PC-9 (cell line): Measurements from ENCODE around the gene CEP78.

ENCODE experiments used
- CTCF ChIP-seq: fragments of 200-600 bp; sonication (generic); conservative IDR thresholded peaks from 2 replicates; pipeline ENCODE4 v1.6.1; 2017; ENCODE audit warnings: mixed run types, antibody characterized with exemption, mild to moderate bottlenecking, moderate library complexity
- EZH2 ChIP-seq: fragments of 200-600 bp; sonication (generic); IDR thresholded peaks from 2 replicates; pipeline ENCODE4 v1.8.0; 2017; ENCODE audit warnings: antibody characterized with exemption, low read depth

- no peak for TF ChIP-seq CTCF
- TF ChIP-seq EZH2, result no peak
Measured at GRCh38 chr9:78272307-78272706, 36.4 kb downstream of the CEP78 start.
